Measurements from ENCODE around the gene XAF1.

Gene XAF1

GRCh38 chr17:6799738-6800137, 43.9 kb downstream of the XAF1 start:
- Histone ChIP-seq H3K79me2 (ENCODE audit: insufficient read depth, low read length) (no peaks in the 10 kb centered on the region), H3K9ac (ENCODE audit: low read depth, low read length, poor library complexity, severe bottlenecking) (no peak overlapping the region), H3K27me3 (ENCODE audit: insufficient read depth, low read length, poor library complexity, severe bottlenecking) (no peaks in the 10 kb centered on the region), H3K9me2 (replicated peaks; ENCODE audit: low read depth, low read length) (no peaks in the 10 kb centered on the region), H2AFZ (ENCODE audit: low read length) (no peak overlapping the region), H3K4me2 (ENCODE audit: low read depth, low read length, poor library complexity, severe bottlenecking) (no peak overlapping the region), H3F3A (ENCODE audit: low read depth) (no peaks in the 10 kb centered on the region), H4K20me1 (ENCODE audit: insufficient read depth, low read length, poor library complexity, severe bottlenecking) (no peaks in the 10 kb centered on the region), H3K4me1 (ENCODE audit: insufficient read depth, low read length, poor library complexity, severe bottlenecking) (no peaks in the 10 kb centered on the region), H3K9me3 (ENCODE audit: insufficient read depth, low read depth, low read length) (no peaks in the 10 kb centered on the region), H3K4me3 (ENCODE audit: low read length, poor library complexity, severe bottlenecking) (no peak overlapping the region), H3K36me3 (ENCODE audit: insufficient read depth, low read length) (no peaks in the 10 kb centered on the region)
- TF ChIP-seq EZH2phosphoT487 (IDR thresholded peaks at IDR 0.05; ENCODE audit: borderline replicate concordance) (no peak), CTCF (conservative IDR thresholded peaks at IDR 0.05; ENCODE audit: low read length) (no peak)

GRCh38 chr17:6800422-6801027, 44.7 kb downstream of the XAF1 start:
- no peaks in the 10 kb centered on the region for H3K9me3 ChIP-seq (ENCODE audit: insufficient read depth, low read depth, low read length)
- H4K20me1 ChIP-seq (ENCODE audit: insufficient read depth, low read length, poor library complexity, severe bottlenecking) = no peaks in the 10 kb centered on the region
- H3K27me3 ChIP-seq (ENCODE audit: insufficient read depth, low read length, poor library complexity, severe bottlenecking) = no peaks in the 10 kb centered on the region
- no peak overlapping the region for H3K4me3 ChIP-seq (ENCODE audit: low read length, poor library complexity, severe bottlenecking)
- TF ChIP-seq CTCF (conservative IDR thresholded peaks at IDR 0.05; ENCODE audit: low read length) (no peak), EZH2phosphoT487 (IDR thresholded peaks at IDR 0.05; ENCODE audit: borderline replicate concordance) (no peak)
- no peak overlapping the region for H3K4me2 ChIP-seq (ENCODE audit: low read depth, low read length, poor library complexity, severe bottlenecking)
- H3K79me2 ChIP-seq (ENCODE audit: insufficient read depth, low read length) = no peaks in the 10 kb centered on the region
- H3K9ac ChIP-seq (ENCODE audit: low read depth, low read length, poor library complexity, severe bottlenecking) = no peak overlapping the region
- no peaks in the 10 kb centered on the region for H3K36me3 ChIP-seq (ENCODE audit: insufficient read depth, low read length)
- H3K9me2 ChIP-seq (replicated peaks; ENCODE audit: low read depth, low read length) = no peaks in the 10 kb centered on the region
- no peak overlapping the region for H2AFZ ChIP-seq (ENCODE audit: low read length)
- H3F3A ChIP-seq (ENCODE audit: low read depth) = no peaks in the 10 kb centered on the region
- H3K4me1 ChIP-seq (ENCODE audit: insufficient read depth, low read length, poor library complexity, severe bottlenecking) = no peaks in the 10 kb centered on the region

GRCh38 chr17:6811510-6811909, 55.7 kb downstream of the XAF1 start:
- Histone ChIP-seq H3K79me2 (ENCODE audit: insufficient read depth, low read length) (no peaks in the 10 kb centered on the region), H2AFZ (ENCODE audit: low read length) (no peak overlapping the region), H3K4me2 (ENCODE audit: low read depth, low read length, poor library complexity, severe bottlenecking) (no peak overlapping the region), H3K9me3 (ENCODE audit: insufficient read depth, low read depth, low read length) (no peaks in the 10 kb centered on the region), H3F3A (ENCODE audit: low read depth) (no peaks in the 10 kb centered on the region), H3K27me3 (ENCODE audit: insufficient read depth, low read length, poor library complexity, severe bottlenecking) (no peaks in the 10 kb centered on the region), H3K4me1 (ENCODE audit: insufficient read depth, low read length, poor library complexity, severe bottlenecking) (no peaks in the 10 kb centered on the region), H3K36me3 (ENCODE audit: insufficient read depth, low read length) (no peaks in the 10 kb centered on the region), H3K9ac (ENCODE audit: low read depth, low read length, poor library complexity, severe bottlenecking) (no peak overlapping the region), H3K4me3 (ENCODE audit: low read length, poor library complexity, severe bottlenecking) (no peak overlapping the region), H4K20me1 (ENCODE audit: insufficient read depth, low read length, poor library complexity, severe bottlenecking) (no peaks in the 10 kb centered on the region), H3K9me2 (replicated peaks; ENCODE audit: low read depth, low read length) (no peaks in the 10 kb centered on the region)
- TF ChIP-seq EZH2phosphoT487 (IDR thresholded peaks at IDR 0.05; ENCODE audit: borderline replicate concordance) = no peak
- TF ChIP-seq CTCF (conservative IDR thresholded peaks at IDR 0.05; ENCODE audit: low read length) = no peak

Data from Loucy (cell line).